Adipose tissue (tissue), 3 donors: ENCODE results near the gene GTPBP3. TPM values are rescaled to one million over a fixed set of nuclear protein-coding genes. Genes with fewer than 3 reads are reported as not detected.

Source experiments
- H3K27ac ChIP-seq: one replicate; pipeline ENCODE4 v1.5.1; 2013; ENCODE audit warnings: low read depth, low read length
- WGBS, 3 donors: extraction: QIAGEN DNeasy Blood & Tissue Kit; methylation state at CpG; one replicate each; pipeline ENCODE4 v1.1.7; 2013; 5-methylcytosine and 5-hydroxymethylcytosine counted together
- polyA plus RNA-seq, 3 donors: library from polyadenylated mRNA; stranded (reverse); fragments of 200-250 nt; gene quantifications; one replicate each; pipeline ENCODE4 v1.2.3, GENCODE V29; 2013
- donor health status: healthy with polysubstance abuse.
- donor health status: Bipolar disorder and iron deficiency.
- donor health status: healthy.

Gene GTPBP3
- polyA plus RNA-seq, 3 donors, result 10.1 to 18.8 (median 13.6) TPM

DNA sequence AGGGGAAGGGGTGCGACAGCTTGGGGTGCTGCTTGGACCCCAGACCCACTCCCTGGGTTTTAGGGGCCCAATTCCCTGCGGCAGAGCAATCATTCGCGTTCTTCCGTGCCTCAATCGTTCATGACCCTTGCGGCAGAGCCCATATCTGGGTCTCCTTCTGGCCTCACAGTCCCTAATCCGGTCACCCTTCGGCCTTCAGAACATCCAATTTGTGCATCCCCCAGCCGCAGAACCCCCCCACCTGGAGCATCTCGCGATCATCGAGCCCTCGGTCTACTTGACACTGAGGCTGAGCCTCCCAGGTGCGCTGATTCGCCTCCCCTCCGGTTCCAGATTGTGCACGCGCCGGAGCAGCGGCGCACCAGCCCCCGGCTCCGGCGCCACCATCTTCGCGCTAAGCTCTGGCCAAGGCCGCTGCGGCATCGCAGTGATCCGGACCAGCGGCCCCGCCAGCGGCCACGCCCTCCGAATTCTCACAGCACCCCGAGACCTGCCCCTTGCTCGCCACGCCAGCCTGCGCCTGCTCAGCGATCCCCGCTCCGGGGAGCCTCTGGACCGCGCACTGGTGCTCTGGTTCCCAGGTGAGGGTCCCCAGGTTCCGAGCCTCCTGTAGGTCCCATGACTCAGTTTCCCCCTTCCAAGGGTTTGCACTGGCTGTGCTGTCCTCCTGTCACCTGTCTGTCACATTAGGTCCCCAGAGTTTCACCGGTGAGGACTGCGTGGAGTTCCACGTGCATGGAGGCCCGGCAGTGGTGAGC is 501 bp downstream of the GTPBP3 start:
- no peak overlapping the region for H3K27ac ChIP-seq
- WGBS, 3 donors, result 6 to 10% (median 7%) methylated on average over 40 to 50 of the region's 50 CpGs

- H3K27ac ChIP-seq, result no peak overlapping the region
- 90 to 93% (median 92%) methylated on average over 30 of the region's 30 CpGs for WGBS, 3 donors
Observed at GRCh38 chr19:17338433-17339078, 1.2 kb downstream of the GTPBP3 start.

DNA sequence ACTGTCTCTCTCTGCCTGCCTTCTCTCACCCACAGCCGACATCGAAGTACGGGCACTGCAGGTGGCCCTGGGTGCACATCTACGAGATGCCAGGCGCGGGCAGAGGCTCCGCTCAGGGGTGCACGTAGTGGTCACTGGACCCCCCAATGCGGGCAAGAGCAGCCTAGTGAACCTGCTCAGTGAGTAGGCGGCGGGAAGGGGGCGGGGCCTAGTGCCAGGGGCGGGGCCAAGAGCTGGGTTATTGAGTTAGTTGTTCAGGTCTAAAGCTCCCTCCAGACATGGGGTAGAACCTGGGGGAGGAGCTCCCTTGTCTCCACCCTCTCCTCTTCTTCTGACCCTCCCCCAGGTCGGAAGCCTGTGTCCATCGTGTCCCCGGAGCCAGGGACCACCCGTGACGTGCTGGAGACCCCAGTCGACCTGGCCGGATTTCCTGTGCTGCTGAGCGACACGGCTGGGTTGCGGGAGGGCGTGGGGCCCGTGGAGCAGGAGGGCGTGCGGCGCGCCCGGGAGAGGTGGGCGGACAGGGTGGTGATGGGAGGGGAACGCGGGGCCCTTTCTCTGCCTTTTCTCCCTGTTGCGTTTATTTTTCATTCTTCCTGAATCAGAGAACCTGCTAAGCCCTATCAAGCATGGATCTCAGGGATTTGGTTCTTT is 1.9 kb downstream of the GTPBP3 start:
- H3K27ac ChIP-seq, result no peak overlapping the region
- 86 to 93% (median 89%) methylated on average over 32 to 34 of the region's 34 CpGs for WGBS, 3 donors

DNA sequence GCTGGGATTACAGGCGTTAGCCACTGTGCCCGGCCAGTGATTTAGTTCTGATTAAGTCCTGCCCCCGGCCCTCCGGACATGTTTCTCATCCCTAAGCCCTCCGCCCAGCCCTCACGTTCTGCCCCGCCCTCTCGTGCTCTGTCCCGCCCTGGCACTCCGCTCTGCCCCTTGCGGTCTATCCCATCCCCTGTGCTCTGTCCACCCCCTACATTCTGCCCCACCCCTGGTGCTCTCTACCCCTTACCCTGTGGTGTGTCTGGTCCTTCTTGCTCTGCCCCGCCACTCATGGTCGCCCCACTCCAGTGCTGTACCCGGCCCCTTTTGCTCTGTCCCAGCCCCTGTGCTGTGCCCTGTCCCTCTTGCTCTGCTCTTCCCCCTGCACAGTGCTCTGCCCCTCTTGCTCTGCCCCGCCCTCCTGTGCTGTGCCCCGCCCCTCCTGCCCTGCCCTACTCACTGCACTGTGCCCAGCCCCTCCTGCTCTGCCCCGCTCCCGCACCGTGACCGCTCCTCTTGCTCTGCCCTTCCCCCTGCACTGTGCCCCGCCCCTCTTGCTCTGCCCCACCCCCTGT is 3.0 kb downstream of the GTPBP3 start:
- H3K27ac ChIP-seq, result no peak overlapping the region
- 74 to 93% (median 83%) methylated on average over 18 to 21 of the region's 21 CpGs for WGBS, 3 donors

DNA sequence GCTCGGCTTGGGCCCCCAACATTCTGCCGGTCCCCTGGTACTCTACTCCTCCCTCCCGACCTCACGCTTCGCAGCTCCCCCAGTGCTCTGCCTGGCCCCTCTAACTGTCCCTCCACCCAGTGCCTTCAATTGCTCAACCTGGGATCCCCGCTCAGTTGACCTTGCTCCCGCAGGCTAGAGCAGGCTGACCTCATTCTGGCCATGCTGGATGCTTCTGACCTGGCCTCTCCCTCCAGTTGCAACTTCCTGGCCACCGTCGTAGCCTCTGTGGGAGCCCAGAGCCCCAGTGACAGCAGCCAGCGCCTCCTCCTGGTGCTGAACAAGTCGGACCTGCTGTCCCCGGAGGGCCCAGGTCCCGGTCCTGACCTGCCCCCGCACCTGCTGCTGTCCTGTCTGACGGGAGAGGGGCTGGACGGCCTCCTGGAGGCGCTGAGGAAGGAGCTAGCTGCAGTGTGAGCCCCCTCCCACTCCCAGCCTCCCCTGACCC is 3.6 kb downstream of the GTPBP3 start:
- no peak overlapping the region for H3K27ac ChIP-seq
- WGBS, 3 donors, result 69 to 80% (median 71%) methylated on average over 17 of the region's 17 CpGs

DNA sequence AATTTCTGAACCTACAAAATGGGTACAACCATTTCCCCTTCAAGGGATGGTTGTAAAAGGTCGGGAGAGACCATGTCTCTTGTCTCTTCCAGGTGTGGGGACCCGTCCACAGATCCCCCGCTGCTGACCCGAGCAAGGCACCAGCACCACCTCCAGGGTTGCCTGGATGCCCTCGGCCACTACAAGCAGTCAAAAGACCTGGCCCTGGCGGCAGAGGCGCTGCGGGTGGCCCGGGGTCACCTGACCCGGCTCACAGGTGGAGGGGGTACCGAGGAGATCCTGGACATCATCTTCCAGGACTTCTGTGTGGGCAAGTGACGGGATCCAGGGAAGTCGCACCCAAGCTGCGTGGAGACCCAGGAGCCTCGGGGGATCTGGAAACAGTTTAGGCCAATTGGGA is 4.0 kb downstream of the GTPBP3 start:
- no peak overlapping the region for H3K27ac ChIP-seq
- 92 to 94% (median 93%) methylated on average over 15 of the region's 15 CpGs for WGBS, 3 donors

DNA sequence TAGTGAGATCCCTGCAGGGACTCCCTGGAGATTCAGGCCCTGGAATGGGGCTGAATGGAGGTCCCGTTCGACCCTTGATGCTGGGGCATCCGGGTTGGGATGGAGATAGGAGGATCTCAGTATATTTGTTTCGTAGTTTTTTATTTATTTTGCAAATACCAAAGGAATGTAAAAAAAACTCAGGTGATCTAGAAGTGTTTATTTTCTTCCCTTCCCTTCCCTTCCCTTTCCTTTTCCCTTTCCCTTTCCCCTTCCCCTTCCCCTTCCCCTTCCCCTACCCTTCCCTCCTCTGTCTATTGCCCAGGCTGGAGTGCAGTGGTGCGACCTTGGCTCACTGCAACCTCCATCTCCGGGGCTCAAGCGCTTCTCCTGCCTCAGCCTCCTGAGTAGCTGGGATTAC is 4.5 kb downstream of the GTPBP3 start:
- no peak overlapping the region for H3K27ac ChIP-seq
- WGBS, 3 donors, result 84 to 86% (median 84%) methylated on average over 7 of the region's 7 CpGs

DNA sequence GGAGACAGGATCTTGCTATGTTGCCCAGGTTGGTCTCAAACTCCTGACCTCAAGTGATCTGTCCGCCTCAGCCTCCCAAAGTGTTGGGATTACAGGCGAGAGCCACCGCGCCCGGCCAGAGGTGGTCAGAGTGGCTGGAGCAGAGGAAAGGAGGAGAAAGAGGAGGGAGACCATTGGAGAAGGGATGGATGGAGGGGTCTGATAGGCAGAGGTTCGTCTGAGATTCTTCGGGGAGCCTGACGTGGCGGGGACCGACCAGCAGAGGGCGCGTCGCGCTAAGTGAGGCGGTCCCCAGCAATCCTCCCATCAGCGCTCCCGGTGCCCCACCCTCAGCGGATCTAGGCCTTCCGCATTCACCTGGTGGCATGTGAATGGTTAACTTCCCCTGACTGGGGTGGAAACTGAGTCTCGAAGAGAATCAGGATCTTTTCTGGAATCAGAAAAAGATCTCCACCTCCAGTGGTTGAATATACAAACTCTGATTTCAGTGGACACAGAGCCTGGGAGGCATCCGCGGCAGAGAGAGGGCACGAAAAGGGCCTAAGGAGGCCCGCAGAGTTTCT is 8.8 kb downstream of the GTPBP3 start:
- H3K27ac ChIP-seq, result no peak overlapping the region
- WGBS, 3 donors, result 12 to 16% (median 13%) methylated on average over 24 of the region's 24 CpGs

DNA sequence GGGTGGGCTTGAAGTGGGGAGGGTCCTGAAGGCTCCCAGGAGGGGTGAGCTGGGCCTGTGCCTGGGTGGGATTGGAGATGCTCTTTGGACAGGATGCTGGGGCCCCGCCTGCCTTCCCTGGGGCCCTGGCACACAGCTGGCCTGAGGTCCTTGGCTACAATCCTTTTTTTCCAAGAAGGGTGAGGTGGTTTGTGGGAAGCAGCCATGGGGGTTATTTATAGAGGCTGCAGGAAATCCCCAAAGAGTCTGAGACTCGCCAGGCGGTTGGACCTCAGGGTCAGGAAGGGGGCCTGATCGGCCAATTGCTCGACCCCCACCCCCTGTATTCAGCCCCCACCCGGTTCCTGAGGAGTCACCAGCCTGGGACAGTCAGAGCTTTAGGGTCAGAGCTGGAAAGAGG is 10.0 kb downstream of the GTPBP3 start:
- no peak overlapping the region for H3K27ac ChIP-seq
- WGBS, 3 donors, result 12 to 47% (median 15%) methylated on average over 4 to 6 of the region's 6 CpGs

DNA sequence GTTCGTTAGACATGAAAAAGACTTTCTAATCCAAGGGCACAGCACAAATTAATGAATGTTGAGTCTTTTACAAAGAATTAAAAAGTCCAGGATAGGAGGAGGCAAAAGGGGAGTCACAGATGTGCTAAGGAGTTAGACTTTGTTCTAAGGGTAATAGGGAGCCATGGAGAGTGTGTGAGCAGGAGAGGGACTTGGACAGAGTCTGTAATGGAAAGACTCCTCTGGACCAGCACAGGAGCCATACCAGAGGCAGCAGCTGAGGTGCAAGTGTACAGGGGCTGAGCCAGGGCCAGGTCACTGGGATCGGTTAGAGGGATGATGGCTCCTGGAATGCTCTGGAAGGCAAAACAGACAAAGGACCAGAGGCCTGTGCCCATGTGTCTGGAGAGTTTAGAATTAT is 10.5 kb downstream of the GTPBP3 start:
- 49 to 61% (median 53%) methylated on average over 2 of the region's 2 CpGs for WGBS, 3 donors
- H3K27ac ChIP-seq, result no peak overlapping the region

GRCh38 chr19:17348700-17349099 is 11.3 kb downstream of the GTPBP3 start:
- WGBS, 3 donors, result 1 to 5% (median 4%) methylated on average over 12 of the region's 12 CpGs
- no peak overlapping the region for H3K27ac ChIP-seq

DNA sequence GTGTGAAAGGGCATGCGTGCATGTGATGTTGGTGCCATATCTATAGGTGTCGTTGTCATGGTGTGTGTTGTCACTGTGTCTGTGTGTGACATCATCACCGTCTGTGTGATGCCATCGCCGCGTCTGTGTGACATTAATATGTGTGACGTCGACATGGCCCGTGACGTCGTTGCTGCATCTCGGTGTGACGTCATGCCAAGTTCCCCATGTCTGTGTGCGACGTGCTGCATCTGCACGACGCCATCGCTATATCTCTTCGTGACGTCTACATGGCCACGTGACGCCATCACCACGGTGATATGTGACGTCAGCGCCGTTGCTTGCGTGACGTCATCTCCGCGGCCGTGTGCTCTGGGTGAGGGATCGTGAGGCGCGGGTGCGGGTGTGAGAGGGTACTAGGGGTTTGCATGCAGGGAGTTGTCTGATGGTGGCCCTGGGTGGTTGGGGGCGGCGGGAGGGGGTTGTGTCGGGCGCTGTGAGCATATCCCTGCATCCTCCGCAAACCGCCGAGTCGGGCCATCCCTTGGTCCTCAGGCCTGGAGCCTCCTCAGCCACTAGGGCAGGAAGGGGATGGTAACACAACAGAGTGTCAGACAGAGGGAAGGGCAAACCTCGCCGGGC is 14.6 kb downstream of the GTPBP3 start:
- WGBS, 3 donors, result 82 to 89% (median 86%) methylated on average over 42 to 45 of the region's 45 CpGs
- no peak overlapping the region for H3K27ac ChIP-seq

DNA sequence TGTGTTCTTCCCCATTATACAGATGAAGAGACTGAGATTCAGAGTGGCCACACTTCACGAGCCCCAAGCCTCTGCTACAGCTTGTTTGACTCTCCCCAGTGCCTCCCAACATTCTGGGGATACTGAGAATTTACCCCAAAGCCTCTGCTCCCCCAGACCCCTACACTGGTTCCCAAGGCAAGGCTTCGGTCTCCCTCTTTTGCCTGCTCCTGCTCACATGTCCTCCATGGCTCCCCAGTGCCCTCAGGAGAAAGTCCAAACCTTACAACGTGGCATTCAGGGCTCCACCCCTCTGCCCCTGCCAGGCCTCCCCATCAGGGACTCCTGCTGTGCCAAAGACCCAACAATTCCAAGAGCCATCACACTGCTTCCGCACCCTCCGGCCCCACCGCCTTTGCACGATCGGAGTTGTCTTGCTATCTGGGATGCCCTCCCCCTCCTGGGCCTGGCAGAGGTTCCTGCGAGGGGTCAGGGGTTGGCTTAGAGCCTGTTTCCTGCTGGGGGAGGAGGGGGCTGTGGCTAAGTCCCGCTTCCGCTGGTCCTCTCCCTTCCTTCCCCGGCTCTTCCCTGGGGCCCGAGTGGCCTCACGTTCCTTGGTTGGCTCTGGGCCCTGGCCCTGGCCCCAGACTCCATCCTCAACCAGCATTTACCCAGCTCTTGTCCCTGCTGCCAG is 15.4 kb downstream of the GTPBP3 start:
- no peak overlapping the region for H3K27ac ChIP-seq

DNA sequence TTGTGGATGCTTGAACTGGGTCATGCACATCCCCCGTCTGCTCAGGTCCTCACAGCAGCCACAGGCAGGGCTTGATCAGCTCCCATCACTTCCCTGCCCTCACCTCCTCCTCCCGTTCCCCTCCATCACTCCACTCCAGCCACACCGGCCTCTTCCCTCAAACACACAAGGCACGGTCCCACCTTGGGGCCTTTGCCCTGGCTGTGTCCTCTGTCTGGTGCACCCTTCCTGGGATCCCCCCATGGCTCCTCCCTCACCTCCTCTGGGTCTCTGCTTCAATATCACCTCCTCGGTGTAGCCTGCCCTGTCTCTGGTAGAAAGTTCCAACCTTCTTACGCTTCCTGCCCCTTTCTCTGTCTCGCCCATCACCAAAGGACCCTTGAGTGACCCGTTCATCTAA is 16.0 kb downstream of the GTPBP3 start:
- H3K27ac ChIP-seq, result no peak overlapping the region
- WGBS, 3 donors, result 66 to 80% (median 76%) methylated on average over 8 of the region's 8 CpGs

More for the DNA sequence above, 15.4 kb downstream of the GTPBP3 start:
- 31 to 37% (median 35%) methylated on average over 14 of the region's 14 CpGs for WGBS, 3 donors

DNA sequence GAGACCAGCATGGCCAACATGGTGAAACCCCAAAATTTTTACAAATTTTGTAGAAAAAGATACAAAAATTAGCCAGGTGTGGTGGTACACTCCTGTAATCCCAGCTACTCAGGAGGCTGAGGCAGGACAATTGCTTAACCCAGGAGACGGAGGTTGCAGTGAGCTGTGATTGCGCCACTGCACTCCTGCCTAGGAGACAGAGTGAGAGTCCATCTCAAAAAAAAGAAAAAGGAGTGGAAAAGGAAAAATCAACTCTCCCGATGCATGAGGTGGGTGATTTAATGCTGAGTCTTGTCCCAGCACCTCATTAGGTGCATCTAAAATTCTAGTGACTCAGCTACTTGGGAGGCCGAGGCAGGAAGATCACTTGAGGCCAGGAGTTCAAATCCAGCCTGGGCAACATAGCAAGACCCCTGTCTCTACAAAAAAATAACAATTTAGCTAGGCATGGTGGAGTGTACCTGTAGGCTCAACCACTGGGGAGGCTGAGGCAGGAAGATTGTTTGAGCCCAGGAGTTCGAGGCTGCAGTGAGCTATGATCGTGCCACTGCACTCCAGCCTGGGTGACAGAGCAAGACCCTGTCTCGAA is 19.8 kb downstream of the GTPBP3 start:
- H3K27ac ChIP-seq, result no peak overlapping the region
- WGBS, 3 donors, result 75 to 81% (median 77%) methylated on average over 7 of the region's 7 CpGs

DNA sequence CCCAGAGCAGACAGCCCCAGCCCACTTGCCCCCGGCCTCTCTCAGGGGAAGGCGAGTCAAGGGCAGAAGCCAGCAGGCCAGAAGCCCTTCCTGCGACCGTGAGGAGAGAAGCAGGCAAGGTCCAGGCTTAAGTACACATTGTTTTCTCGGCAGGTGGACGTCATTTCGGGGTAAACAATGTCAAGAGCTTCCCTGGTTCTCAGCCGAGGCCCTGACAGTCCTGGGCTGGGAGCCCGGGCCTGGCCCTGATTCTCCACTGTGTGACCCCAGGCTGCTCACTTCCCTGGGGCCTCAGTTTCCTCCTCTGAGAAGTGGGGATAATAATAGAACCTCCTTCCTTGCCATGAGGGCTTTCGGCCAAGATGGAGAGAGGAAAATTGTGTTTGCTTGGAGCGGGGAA is 20.4 kb downstream of the GTPBP3 start:
- peak overlapping the region; percentile 6 for H3K27ac ChIP-seq
- WGBS, 3 donors, result 42 to 76% (median 65%) methylated on average over 11 of the region's 11 CpGs

DNA sequence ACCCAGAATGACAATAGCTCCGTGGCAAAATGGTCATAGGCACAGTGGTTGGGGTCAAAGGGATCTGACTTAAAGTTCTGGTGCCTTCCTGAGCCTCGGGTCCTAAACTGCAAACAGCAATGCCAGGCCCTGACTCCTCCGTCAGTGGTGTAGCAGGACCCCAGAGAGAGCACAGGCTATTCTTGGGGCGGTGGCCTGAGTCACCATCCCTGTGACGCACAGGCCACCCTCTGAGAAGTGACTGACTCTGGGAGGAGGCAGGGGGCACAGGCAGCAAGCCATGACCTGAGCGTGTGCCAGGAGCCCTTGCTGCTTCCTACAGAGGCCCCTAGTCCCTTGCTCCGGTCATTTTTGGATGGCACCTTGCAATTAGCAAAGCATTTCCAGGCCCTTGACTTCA is 21.0 kb downstream of the GTPBP3 start:
- WGBS, 3 donors, result 64 to 72% (median 67%) methylated on average over 6 to 7 of the region's 7 CpGs
- H3K27ac ChIP-seq, result no peak overlapping the region
